IPS DF 6.9 (cell line): Measurements from ENCODE around the gene STK32A.

Experiments used
- DNase-seq: peaks from one replicate; pipeline ENCODE4 v3.0.0-alpha.2; 2013; ENCODE audit warnings: low read depth, low spot score
- H3K27ac ChIP-seq: one replicate; pipeline ENCODE4 v1.5.1; 2013; ENCODE audit warnings: low read length, control low read depth
- H3K27me3 ChIP-seq: 2 replicates; pipeline ENCODE4 v1.6.1; 2013; ENCODE audit warnings: mild to moderate bottlenecking, low read length; ENCODE audit not compliant: control insufficient read depth, insufficient read depth
- H3K36me3 ChIP-seq: 2 replicates; pipeline ENCODE4 v1.6.1; 2013; ENCODE audit warnings: low read length; ENCODE audit not compliant: control insufficient read depth, insufficient read depth
- H3K4me1 ChIP-seq: 2 replicates; pipeline ENCODE4 v1.6.1; 2013; ENCODE audit warnings: low read length; ENCODE audit not compliant: control insufficient read depth, insufficient read depth
- H3K4me3 ChIP-seq: 2 replicates; pipeline ENCODE4 v1.5.1; 2013; ENCODE audit warnings: mild to moderate bottlenecking, low read length
- H3K9me3 ChIP-seq: 2 replicates; pipeline ENCODE4 v1.6.1; 2013; ENCODE audit warnings: low read length, inconsistent platforms; ENCODE audit not compliant: control insufficient read depth, insufficient read depth
- WGBS: extraction: QIAGEN DNeasy Blood & Tissue Kit; methylation state at CpG from one replicate; pipeline ENCODE4 v1.1.7; 2013; ENCODE audit warnings: mixed read lengths, missing lambda C conversion rate; ENCODE audit not compliant: insufficient read length, insufficient coverage; 5-methylcytosine and 5-hydroxymethylcytosine counted together

Gene STK32A

GRCh38 chr5:147259837-147260236, 25.0 kb downstream of the STK32A start:
- no peak overlapping the region for H3K4me3 ChIP-seq
- no peaks in the 10 kb centered on the region for H3K27me3 ChIP-seq
- H3K9me3 ChIP-seq: no peaks in the 10 kb centered on the region
- WGBS: no CpG with 5 or more reads among the region's 1 CpG
- H3K27ac ChIP-seq: no peak overlapping the region
- DNase-seq: no peak
- no peaks in the 10 kb centered on the region for H3K36me3 ChIP-seq
- H3K4me1 ChIP-seq: no peaks in the 10 kb centered on the region

DNA sequence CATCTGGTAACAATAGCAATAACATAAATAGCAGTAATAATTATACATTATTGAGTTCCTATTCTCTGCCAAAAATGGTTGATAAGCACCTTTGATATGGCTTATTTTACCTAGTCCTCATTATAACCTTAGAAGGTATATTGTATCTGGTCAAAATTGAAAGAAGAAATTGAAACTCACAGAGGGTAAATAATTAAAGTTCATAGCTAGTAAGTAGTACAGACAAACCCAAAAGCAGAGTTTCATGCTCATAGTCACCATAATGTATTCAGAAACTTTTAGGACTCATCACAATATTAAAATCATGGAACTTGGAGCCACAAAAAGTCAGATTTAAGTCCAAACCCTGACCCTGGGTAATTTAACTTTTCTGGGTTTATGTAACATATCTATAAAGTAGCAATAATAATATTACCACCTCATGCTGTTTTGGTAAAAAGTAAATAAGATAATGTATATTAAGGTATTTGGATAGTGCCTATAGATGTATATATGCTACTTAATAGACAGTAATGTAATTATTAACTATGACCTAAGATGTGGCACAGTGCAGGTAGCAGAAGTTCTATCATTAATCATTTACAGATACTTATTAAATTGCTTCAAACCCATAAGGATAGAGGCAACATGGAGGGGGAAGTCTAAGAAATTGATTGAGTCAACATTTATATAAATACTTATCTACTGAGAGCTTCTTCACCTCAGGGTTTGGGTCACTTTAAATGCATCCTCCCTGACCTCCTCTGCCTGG, 32.4 kb downstream of the STK32A start:
- H3K36me3 ChIP-seq: no peaks in the 10 kb centered on the region
- no peaks in the 10 kb centered on the region for H3K9me3 ChIP-seq
- H3K27ac ChIP-seq: no peak overlapping the region
- no peak for DNase-seq
- H3K27me3 ChIP-seq: no peaks in the 10 kb centered on the region
- H3K4me1 ChIP-seq: no peaks in the 10 kb centered on the region
- no peak overlapping the region for H3K4me3 ChIP-seq

GRCh38 chr5:147276497-147276896, 41.7 kb downstream of the STK32A start:
- no CpG with 5 or more reads among the region's 1 CpG for WGBS
- no peak for DNase-seq
- Histone ChIP-seq H3K27me3 (no peaks in the 10 kb centered on the region), H3K27ac (no peak overlapping the region), H3K9me3 (no peaks in the 10 kb centered on the region), H3K4me3 (no peak overlapping the region), H3K4me1 (no peaks in the 10 kb centered on the region; the same call in 1 of the 2 replicates), H3K36me3 (no peaks in the 10 kb centered on the region)

- Histone ChIP-seq H3K27me3 (no peaks in the 10 kb centered on the region), H3K27ac (no peak overlapping the region), H3K4me1 (peaks cover 1% of the 10 kb centered on the region; the same call in 1 of the 2 replicates), H3K4me3 (no peak overlapping the region), H3K9me3 (no peaks in the 10 kb centered on the region), H3K36me3 (no peaks in the 10 kb centered on the region)
- DNase-seq: no peak
- no CpG with 5 or more reads among the region's 1 CpG for WGBS
These were observed 51.5 kb downstream of the STK32A start for GRCh38 chr5:147286296-147286695.

DNA sequence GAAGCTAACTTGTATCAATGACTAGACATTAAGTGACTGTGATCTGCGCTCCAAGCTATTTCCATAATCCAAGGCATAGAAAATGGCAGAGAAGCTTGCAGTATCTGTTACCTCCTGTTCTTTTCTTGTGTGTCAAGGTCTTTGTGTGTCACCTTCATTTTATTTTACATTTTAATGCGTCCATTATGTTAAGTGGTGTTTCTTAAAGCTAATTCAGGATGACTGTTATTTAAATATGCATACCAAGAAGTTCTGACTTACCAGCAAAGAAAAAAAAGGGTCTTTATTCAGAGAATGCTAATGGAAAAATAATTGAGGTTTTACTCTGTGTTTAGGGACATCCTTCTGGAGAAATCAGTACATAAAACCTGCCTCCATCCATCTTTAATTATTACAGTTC, 52.3 kb downstream of the STK32A start:
- no CpG with 5 or more reads among the region's 2 CpGs for WGBS
- H3K4me3 ChIP-seq: no peak overlapping the region
- H3K27me3 ChIP-seq: no peaks in the 10 kb centered on the region
- no peak overlapping the region for H3K27ac ChIP-seq
- no peak for DNase-seq
- no peaks in the 10 kb centered on the region for H3K36me3 ChIP-seq
- no peaks in the 10 kb centered on the region for H3K9me3 ChIP-seq
- peaks cover 1% of the 10 kb centered on the region; the same call in 1 of the 2 replicates for H3K4me1 ChIP-seq

GRCh38 chr5:147290261-147290660, 55.4 kb downstream of the STK32A start:
- no CpG with 5 or more reads among the region's 2 CpGs for WGBS
- Histone ChIP-seq H3K27me3 (no peaks in the 10 kb centered on the region), H3K9me3 (no peaks in the 10 kb centered on the region), H3K36me3 (no peaks in the 10 kb centered on the region), H3K4me1 (peaks cover 1% of the 10 kb centered on the region; the same call in 1 of the 2 replicates), H3K4me3 (no peak overlapping the region), H3K27ac (no peak overlapping the region)
- DNase-seq: no peak

GRCh38 chr5:147303251-147303650, 68.4 kb downstream of the STK32A start:
- no CpG with 5 or more reads among the region's 6 CpGs for WGBS
- H3K4me1 ChIP-seq: peaks cover 2% of the 10 kb centered on the region; the same call in 1 of the 2 replicates
- no peak overlapping the region for H3K4me3 ChIP-seq
- H3K36me3 ChIP-seq: no peaks in the 10 kb centered on the region
- no peak overlapping the region for H3K27ac ChIP-seq
- no peak for DNase-seq
- no peaks in the 10 kb centered on the region for H3K9me3 ChIP-seq
- H3K27me3 ChIP-seq: no peaks in the 10 kb centered on the region

DNA sequence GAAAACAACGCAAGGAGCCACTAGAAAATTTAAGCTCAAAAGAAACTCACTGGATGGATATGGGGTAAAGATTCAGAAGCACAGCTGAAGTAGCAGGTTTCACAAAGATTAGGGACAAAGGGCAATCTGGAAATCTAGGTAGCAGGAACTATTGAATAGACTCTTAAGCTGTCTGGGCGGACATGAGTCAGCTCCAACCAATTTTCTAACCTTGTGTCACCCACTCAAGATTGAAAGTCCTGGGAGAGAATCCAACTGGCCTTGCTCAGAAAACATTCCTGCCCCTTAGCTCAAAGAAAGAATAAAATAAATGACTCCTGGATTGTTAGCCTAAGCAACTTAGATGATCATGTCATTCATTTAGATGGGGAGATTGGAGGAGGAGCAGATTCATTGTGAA, 69.2 kb downstream of the STK32A start:
- Histone ChIP-seq H3K4me3 (no peak overlapping the region), H3K9me3 (no peaks in the 10 kb centered on the region), H3K27me3 (no peaks in the 10 kb centered on the region), H3K27ac (no peak overlapping the region), H3K4me1 (peaks cover 2% of the 10 kb centered on the region; the same call in 1 of the 2 replicates), H3K36me3 (no peaks in the 10 kb centered on the region)
- WGBS: no CpG with 5 or more reads among the region's 2 CpGs
- DNase-seq: no peak

DNA sequence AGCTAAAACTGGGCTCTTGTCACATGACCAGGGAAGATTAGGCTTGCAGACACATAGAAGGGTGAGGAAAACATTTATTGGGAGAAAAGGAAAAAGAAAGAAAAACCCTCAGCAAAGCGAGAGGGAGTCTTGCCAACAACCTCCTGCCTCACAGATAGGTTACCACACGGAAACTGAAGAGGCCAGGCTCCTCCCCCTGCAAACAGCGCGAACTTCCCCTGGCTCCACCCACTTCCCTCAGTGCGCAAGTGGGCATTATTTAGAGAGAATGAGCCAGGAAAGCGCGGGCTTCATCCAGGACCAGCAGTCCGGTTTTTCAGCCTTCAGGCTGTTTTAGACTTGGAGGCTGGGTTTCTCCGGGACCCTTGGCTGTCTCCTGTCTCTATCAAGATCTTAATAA, 70.3 kb downstream of the STK32A start:
- no peak for DNase-seq
- Histone ChIP-seq H3K4me3 (no peak overlapping the region), H3K4me1 (peaks cover 3% of the 10 kb centered on the region)

GRCh38 chr5:147306351-147306750, 71.5 kb downstream of the STK32A start:
- Histone ChIP-seq H3K4me3 (no peak overlapping the region), H3K36me3 (no peaks in the 10 kb centered on the region), H3K27ac (no peak overlapping the region), H3K9me3 (no peaks in the 10 kb centered on the region), H3K27me3 (no peaks in the 10 kb centered on the region), H3K4me1 (peaks cover 5% of the 10 kb centered on the region)
- no peak for DNase-seq

More for the DNA sequence above, 70.3 kb downstream of the STK32A start:
- no peak overlapping the region for H3K27ac ChIP-seq
- no CpG with 5 or more reads among the region's 9 CpGs for WGBS
- H3K27me3 ChIP-seq: no peaks in the 10 kb centered on the region
- H3K36me3 ChIP-seq: no peaks in the 10 kb centered on the region
- H3K9me3 ChIP-seq: no peaks in the 10 kb centered on the region

GRCh38 chr5:147307170-147307569, 72.3 kb downstream of the STK32A start:
- Histone ChIP-seq H3K27ac (no peak overlapping the region), H3K4me1 (peaks cover 5% of the 10 kb centered on the region), H3K36me3 (no peaks in the 10 kb centered on the region), H3K27me3 (no peaks in the 10 kb centered on the region), H3K9me3 (no peaks in the 10 kb centered on the region), H3K4me3 (no peak overlapping the region)
- no CpG with 5 or more reads among the region's 4 CpGs for WGBS
- no peak for DNase-seq
